HS-27A (cell line): ENCODE data around the gene SPRYD3.

Experiments used
- DNase-seq: peaks from one replicate; pipeline ENCODE4 v3.0.0-alpha.2; 2012; ENCODE audit warnings: low read depth, missing footprints

SPRYD3 gene

GRCh38 chr12:53077030-53077429 is 2.2 kb downstream of the SPRYD3 start:
- DNase-seq, result no peak

DNA sequence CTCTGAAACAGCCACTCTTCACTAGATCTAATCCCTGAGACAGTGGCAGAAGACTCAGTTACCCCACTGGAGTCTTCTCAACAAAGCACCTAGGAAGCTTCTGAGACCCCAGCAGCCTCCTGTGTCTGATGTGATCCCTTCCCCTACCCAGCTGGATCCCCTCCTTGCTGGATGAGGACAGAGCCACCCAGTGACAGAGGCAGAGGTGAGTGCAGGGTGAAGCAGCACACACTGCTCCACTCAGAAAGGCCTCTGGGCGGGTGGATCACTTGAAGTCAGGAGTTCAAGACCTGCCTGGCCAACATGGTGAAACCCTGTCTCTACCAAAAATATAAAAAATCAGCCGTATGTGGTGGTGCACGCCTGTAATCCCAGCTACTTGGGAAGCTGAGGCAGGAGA is 2.7 kb downstream of the SPRYD3 start:
- DNase-seq, result no peak

GRCh38 chr12:53074999-53075370 is 4.2 kb downstream of the SPRYD3 start:
- no peak for DNase-seq

DNA sequence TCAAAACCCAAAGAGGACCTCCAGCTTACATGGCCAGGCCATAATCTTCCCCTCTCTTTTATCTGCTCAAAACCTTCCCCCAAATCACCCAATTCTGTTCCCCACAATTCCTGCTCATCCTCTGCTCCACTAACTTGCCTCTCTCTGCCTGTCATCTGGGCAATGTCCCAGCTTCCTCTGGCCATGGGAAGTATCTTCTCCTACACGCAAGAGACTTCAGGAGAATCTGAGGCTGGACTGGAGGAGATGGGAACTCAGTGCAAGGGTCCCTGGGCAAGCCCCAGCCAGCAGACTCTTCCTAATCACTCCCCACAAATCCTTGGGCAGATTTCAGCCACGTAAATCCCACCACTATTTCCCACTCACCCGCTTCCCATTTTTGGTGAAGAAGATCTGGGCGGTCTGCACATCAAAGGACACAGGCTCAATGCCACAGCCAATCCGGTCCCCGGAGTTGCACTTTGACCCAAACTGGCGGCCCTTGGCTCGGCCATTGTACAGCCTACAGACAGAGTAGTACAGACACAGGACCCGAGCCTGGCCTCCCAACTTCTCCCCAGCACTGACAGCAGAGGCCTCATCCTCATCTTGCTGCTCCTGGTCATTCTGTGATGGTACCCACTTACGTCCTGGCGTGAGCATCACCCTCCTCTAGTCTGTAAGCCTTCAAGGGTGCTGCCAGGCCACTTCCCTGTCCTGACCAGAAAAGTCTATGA is 4.7 kb downstream of the SPRYD3 start:
- DNase-seq, result no peak

DNA sequence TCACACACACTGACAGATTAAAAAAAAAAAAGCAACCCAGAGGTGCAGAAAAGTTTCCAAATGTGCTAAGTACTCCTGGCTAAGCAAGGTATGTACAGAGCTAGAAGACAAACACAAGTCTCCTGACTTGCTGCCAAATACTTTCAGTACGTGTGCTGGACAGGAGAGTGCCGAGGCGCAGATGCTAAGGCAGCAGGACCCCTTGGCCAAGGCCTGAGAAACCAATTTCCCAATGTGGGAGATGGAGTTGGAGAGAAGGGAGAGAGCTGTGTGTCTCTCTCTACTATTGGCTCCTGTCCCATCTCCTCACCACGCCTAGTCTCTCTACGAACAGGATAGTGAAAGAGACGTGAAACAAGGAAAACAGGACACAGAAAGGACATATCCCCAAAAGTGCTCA is 5.3 kb downstream of the SPRYD3 start:
- no peak for DNase-seq

GRCh38 chr12:53071591-53072551 is 7.3 kb downstream of the SPRYD3 start:
- DNase-seq, result no peak

- DNase-seq, result no peak
Observed at GRCh38 chr12:53070877-53071492, 8.2 kb downstream of the SPRYD3 start.

DNA sequence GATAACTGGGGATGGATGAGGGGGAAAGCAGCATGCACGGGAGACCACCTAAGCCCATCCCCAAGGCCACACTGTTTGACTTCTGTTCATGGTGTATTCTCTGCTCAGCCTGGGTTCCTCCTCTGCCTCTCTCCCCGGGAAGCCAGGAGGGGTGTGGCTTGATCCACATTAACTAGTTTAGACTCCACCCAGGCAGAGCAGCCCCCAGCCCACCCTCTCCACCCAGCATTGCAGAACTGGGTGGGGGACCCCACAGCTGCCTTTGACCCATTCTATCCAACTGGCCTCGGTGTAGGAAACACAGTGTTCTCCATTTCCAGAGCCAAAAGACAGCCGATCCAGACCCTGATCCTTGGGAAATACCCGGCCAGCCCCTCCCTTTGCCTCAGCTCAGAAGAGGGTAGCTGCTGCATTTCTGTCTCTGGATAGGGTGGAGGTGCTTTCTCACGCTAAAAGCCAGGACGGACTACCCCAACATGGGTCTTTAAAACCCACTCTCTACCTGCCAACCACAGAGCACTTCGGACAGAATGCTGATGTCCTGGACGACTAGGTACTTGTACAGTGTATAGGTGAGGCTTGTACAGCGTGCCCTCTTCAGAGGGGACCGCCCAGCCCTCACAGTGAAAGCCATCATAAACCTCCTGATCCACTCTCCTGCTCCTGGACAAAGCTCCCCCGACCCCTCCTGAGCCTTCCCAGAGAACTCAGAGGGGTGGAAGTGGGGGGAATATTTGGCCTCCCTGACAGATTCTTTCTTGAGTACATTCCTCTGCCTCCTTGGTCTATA is 9.4 kb downstream of the SPRYD3 start:
- DNase-seq, result no peak

DNA sequence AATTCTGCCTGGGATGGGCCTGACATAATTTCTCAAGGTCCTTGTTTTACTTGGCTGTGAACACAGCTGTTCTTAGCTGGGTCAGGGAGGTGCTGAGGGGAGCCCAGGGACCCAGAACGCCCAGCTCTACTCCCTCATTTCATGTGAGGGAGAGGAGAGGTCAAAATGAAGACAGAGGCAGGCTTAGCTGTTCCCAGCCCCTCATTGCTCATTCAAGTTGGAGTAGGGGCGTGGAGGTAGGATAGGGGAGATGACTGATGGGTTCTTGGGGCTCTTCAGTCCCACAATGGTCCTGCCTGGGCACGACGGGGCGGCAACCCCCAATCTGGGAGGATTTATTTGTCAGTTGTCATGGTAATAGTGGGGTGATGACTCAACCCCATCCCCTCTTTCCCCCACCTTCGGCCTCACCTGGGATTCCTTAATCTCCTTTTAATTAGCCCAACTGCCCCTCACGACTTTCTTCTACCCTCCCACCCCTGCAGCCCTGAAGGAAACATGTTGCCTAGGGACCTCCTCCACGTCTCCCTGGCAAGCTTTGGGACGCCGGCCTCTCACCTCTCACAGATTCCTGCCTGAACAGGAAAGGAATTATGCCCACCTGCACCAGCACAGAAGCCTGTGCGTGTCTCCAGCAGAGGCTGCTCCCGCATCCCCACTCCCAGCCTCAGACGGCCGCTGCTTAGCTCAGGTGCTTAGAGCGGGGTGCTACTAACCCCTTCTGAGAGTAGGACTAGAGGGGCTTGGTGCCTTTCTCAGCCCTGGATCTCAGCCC is 10.2 kb downstream of the SPRYD3 start:
- no peak for DNase-seq

DNA sequence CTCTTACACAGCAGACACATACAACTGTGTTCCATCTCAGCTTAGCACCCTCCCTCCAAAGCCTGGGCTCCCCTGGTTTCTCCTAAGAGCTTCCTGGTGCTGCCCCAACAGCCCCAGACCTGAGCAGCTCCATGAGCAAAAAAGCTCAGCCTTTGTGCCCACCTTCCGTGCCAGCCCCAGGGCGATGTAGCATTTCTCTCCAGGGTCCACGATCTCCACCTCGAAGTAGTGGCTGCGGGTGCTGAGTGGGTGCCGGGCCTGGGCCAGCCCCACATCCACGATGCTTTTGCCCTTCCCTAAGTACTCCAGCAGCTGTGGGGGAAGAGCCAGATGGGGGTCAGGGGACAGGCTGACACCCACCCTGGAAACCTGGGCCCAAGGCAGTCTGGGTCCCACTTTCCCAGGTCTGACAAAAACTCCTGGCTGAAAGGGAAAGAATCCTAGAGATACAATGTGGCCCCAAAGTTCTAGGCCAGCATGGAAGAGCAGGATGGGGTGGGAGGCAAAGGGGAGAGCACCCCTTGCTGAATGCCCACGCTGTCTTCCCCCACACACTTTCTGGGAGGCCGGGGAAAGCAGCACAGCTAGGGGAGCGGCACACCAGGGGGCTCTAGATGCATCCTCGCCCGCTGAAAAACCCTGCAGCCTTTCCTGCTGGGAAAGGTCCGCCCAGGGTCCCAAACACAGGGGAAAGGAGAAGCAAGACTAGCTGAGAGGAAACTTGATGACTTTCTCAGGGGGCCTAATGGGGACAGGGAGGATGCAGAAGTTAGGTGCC is 11.0 kb downstream of the SPRYD3 start:
- DNase-seq, result no peak

GRCh38 chr12:53067074-53067992 is 11.9 kb downstream of the SPRYD3 start:
- DNase-seq, result no peak

DNA sequence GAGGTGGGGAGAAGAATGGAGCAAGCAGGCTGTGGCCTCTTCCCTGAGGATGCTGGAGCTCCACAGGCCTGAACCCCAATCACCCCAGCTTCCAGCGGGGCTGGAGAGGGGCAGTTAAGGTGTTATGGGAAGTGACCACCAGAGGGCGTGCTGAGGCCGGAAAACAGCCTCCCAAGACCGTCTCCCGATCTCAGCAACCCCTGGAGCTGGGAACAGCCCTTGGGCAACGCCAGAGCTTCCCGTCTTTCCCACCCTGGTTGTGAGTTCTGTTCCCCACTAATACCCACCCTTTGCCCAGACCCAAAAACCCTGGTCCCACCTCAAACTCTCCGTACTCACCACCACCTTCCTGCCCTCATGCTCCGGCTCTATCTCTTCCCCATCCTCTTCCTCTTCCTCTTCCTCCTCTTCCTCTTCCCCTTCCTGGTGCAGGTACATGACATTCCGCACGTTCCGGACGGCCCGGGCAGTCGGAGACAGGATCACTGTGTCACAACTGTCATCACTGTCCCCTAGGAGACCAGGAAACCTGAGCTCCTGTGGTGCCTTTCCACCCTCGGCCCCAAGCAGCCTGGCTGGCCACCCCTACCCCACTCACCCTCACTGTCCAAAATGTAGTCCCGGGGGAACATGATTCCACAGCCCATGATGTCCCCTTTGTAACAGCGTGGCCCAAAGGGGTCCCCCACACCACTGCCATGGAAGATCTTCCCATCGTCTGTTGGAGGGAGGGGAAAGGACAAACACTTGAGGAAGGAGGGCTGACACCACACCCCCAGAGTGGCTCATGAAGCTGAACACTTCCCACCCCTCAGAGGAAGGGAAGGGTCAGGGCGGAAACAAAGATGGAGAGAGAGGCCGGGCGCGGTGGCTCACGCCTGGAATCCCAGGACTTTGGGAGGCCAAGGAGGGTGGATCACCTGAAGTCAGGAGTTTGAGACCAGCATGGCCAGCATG is 12.9 kb downstream of the SPRYD3 start:
- DNase-seq, result no peak

DNA sequence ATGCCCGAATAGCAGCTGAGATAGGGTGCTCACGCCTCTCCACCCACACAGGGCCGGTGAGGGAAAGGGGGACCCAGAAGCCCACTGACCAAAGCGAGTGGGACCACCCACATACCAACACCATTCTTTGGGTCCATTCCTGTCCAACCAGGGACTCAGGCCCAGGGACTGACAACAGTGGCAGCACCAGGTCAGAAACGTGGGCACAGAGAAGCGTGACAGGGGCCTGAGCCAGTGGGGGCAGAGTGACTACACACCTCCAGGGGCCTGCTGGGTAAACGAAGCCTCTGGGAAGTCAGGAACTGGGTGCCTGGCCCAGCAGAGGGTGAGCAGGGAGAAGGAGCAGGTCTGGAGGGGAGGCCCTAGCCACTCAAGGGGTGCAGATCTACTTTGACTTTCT is 13.7 kb downstream of the SPRYD3 start:
- no peak for DNase-seq

GRCh38 chr12:53064613-53065436 is 14.4 kb downstream of the SPRYD3 start:
- no peak for DNase-seq

- no peak for DNase-seq
Observed at GRCh38 chr12:53063708-53064612, 15.2 kb downstream of the SPRYD3 start.
